Motor neuron (in vitro differentiated cells): ENCODE measurements around the gene RAF1. TPM values are rescaled to one million over a fixed set of nuclear protein-coding genes. Genes with fewer than 3 reads are reported as not detected.

Source experiments
- ATAC-seq, 8 experiments: fragments of 200-7000 bp; cut with Tn5 transposase; replicated peaks in 6 of 8; 2 replicates each; pipeline ENCODE4 v1.8.0; 2021; ENCODE audit warnings: mild to moderate bottlenecking in 8 of 8, moderate library complexity in 8 of 8
- H3K27ac ChIP-seq, 2 donors: fragments of 250-450 bp; sonication (Bioruptor Pico); 2 replicates each; pipeline ENCODE4 v1.9.0; 2021; ENCODE audit warnings: antibody characterized with exemption in 2 of 2, mild to moderate bottlenecking in 2 of 2, moderate library complexity in 1 of 2
- H3K4me1 ChIP-seq, 2 donors: fragments of 250-450 bp; sonication (Bioruptor Pico); replicated peaks in 1 of 2; 2 replicates each; pipeline ENCODE4 v1.6.1; 2021; ENCODE audit warnings: antibody characterized with exemption in 2 of 2, mild to moderate bottlenecking in 2 of 2, moderate library complexity in 1 of 2
- H3K4me3 ChIP-seq, 5 donors: fragments of 250-450 bp; sonication (Bioruptor Pico); 2 replicates each; pipeline ENCODE4 v1.9.0; 2021; ENCODE audit warnings: antibody characterized with exemption in 5 of 5, mild to moderate bottlenecking in 5 of 5, moderate library complexity in 4 of 5
- WGBS, 10 experiments: fragments of 450-650 bp; shearing (Covaris generic); methylation state at CpG; one replicate each; pipeline ENCODE4 v1.0.0; 2022; 5-methylcytosine and 5-hydroxymethylcytosine counted together
- in situ Hi-C, 9 experiments: fragments of 400-800 bp; cut with MboI; loops; one replicate each; pipeline ENCODE4 v1.15.0; 2021; ENCODE audit warnings: low sequenced_read_pairs in 9 of 9, low pct_unique_long_range_greater_than_20kb in 2 of 9; ENCODE audit not compliant: unreplicated experiment in 9 of 9
- total RNA-seq, 8 experiments: library from RNA; unstranded; fragments of 300-600 nt; gene quantifications; 2 replicates each; pipeline versions ENCODE4 v1.2.3 to v1.2.4, GENCODE V29; 2022

Gene RAF1
- total RNA-seq, 8 experiments from 2014 or later: 62.0 to 121 (median 75.6) TPM

DNA sequence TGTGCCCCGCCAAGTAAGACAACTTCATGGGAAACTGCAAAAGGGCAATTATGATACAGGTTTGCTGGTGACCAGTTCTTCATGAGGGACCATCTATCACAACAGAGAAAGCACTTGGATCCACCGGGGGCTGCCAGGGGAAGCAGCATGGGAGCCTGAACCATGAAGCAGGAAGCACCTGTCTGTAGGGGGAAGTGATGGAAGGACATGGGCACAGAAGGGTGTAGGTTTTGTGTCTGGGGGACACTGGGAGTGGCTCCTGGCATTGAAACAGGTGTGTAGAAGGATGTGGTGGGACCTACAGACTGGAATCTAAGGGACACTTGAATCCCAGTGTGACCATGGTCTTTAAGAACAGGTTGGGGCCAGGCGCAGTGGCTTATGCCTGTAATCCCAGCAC, 84.5 kb downstream of the RAF1 start:
- WGBS, 10 experiments: 86 to 100% (median 100%) methylated on average over 1 to 2 of the region's 3 CpGs; no CpG with 5 or more reads in 4 of the 10 experiments
- Histone ChIP-seq H3K27ac (no peak overlapping the region), H3K4me1 (no peaks in the 10 kb centered on the region), H3K4me3 (no peak overlapping the region)
- no peak for ATAC-seq
- in situ Hi-C loops: no loop called here

- Histone ChIP-seq H3K27ac (no peak overlapping the region), H3K4me3 (no peak overlapping the region), H3K4me1 (no peaks in the 10 kb centered on the region)
- ATAC-seq: no peak
- in situ Hi-C loops: no loop called here
- 40 to 100% (median 86%) methylated on average over 1 to 2 of the region's 2 CpGs for WGBS, 10 experiments
Measured at GRCh38 chr3:12578742-12579141, 85.2 kb downstream of the RAF1 start.

DNA sequence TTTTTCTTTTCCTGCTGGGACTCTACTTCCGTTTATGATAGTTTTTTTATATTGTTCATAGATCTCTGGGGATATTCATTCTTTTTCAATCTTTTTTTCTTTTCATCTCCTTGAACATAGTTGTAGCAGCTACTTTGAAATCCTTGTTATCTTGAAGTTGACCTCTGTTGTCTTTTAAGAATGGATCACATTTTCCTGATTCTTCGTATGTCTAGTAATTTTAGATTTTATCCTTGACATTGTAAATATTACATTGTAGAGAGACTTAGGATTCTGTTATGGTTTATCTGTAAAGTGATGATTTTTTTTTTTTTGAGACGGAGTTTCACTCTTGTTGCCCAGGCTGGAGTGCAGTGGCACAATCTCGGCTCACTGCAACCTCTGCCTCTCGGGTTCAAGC, 86.5 kb downstream of the RAF1 start:
- Histone ChIP-seq H3K27ac (no peak overlapping the region), H3K4me3 (no peak overlapping the region), H3K4me1 (no peaks in the 10 kb centered on the region)
- ATAC-seq: no peak
- in situ Hi-C loops: no loop called here
- 66 to 100% (median 85%) methylated on average over 2 to 5 of the region's 5 CpGs for WGBS, 10 experiments

DNA sequence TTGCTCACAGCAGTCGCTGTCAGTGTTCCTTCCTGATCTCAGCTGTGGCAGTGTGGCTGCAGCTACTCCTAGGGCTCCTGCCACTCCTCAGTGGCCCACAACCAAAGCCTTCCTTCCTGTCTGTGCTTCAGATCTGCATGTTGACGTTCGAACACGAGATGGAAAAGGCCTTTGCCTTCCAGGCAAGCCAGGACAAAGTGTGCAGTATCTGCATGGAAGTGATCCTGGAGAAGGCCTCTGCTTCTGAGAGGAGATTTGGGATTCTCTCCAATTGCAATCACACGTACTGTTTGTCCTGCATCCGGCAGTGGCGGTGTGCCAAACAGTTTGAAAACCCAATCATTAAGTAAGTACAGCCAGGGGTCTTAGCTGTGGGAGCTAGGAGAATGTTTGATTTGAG, 89.3 kb downstream of the RAF1 start:
- in situ Hi-C loops: no loop called here
- no peak for ATAC-seq
- Histone ChIP-seq H3K4me1 (no peaks in the 10 kb centered on the region), H3K27ac (no peak overlapping the region), H3K4me3 (no peak overlapping the region)
- WGBS, 10 experiments: 90 to 100% (median 96%) methylated on average over 1 to 5 of the region's 7 CpGs; no CpG with 5 or more reads in 7 of the 10 experiments

DNA sequence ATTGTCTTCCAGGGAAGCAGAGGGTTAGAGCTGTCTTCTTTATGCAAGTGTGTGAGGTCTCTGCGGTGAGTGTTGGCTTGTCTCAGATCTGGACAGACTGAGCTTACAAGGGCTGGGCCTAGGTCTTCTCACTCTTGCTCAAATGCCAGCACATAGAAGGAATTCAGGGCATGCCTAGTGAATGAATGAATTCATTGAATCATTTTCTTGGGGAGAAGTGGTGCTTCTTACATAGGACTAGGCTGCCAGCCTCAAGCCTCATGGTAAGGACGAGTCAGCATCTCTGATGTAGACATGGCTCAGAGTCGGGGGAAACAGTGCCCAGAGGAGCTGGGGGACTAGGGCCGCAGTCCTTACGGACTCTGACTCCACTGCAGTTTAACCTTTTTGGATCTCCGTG, 89.8 kb downstream of the RAF1 start:
- no peaks in the 10 kb centered on the region for H3K4me1 ChIP-seq
- H3K4me3 ChIP-seq: no peak overlapping the region
- no peak overlapping the region for H3K27ac ChIP-seq
- in situ Hi-C loops: no loop called here
- WGBS, 10 experiments: 92 to 100% (median 100%) methylated on average over 1 to 4 of the region's 6 CpGs; no CpG with 5 or more reads in 4 of the 10 experiments
- no peak for ATAC-seq

- Histone ChIP-seq H3K4me1 (no peaks in the 10 kb centered on the region), H3K4me3 (no peak overlapping the region), H3K27ac (no peak overlapping the region)
- ATAC-seq: no peak
- 86 to 100% (median 95%) methylated on average over 1 to 11 of the region's 11 CpGs; no CpG with 5 or more reads in 1 of the 10 experiments for WGBS, 10 experiments
- in situ Hi-C loops: no loop called here
Measured at GRCh38 chr3:12571986-12572385, 91.9 kb downstream of the RAF1 start.

- in situ Hi-C loops: no loop called here
- Histone ChIP-seq H3K4me1 (no peaks in the 10 kb centered on the region), H3K27ac (no peak overlapping the region), H3K4me3 (no peak overlapping the region)
- ATAC-seq: no peak
- 60 to 93% (median 80%) methylated on average over 1 to 3 of the region's 6 CpGs; no CpG with 5 or more reads in 3 of the 10 experiments for WGBS, 10 experiments
Measured at GRCh38 chr3:12569836-12570235, 94.1 kb downstream of the RAF1 start.

DNA sequence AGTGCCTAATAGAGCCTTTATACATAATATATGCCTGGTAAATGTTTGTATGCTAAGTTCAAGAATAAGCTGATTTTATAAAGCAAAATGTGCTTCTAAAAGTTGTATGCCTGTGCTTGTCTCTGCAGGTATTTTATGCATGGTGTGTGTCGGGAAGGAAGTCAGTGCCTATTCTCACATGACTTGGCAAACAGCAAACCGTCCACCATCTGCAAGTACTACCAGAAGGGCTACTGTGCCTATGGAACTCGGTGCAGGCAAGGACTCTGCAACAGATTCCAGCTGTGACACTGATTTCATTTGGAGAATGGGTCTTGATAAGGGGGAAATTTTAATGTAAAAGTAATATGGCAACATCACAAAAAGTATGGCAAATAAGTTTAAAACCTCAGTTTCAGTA, 95.2 kb downstream of the RAF1 start:
- 37 to 100% (median 91%) methylated on average over 1 to 3 of the region's 3 CpGs; no CpG with 5 or more reads in 2 of the 10 experiments for WGBS, 10 experiments
- no peak overlapping the region for H3K4me3 ChIP-seq
- H3K4me1 ChIP-seq: no peaks in the 10 kb centered on the region
- H3K27ac ChIP-seq: no peak overlapping the region
- in situ Hi-C loops: no loop called here
- ATAC-seq: no peak

- Histone ChIP-seq H3K27ac (no peak overlapping the region), H3K4me1 (peaks cover 9 to 10% of the 10 kb centered on the region in 2 donors), H3K4me3 (no peak overlapping the region)
- no peak for ATAC-seq
- in situ Hi-C loops: no loop called here
Measured at GRCh38 chr3:12566976-12567375, 96.9 kb downstream of the RAF1 start.

GRCh38 chr3:12562451-12562850, 101.5 kb downstream of the RAF1 start:
- Histone ChIP-seq H3K4me3 (no peak overlapping the region), H3K27ac (no peak overlapping the region), H3K4me1 (peaks cover 15 to 33% of the 10 kb centered on the region in 2 donors)
- 60 to 100% (median 67%) methylated on average over 1 of the region's 1 CpG; no CpG with 5 or more reads in 5 of the 10 experiments for WGBS, 10 experiments
- no peak for ATAC-seq
- in situ Hi-C loops: no loop called here

DNA sequence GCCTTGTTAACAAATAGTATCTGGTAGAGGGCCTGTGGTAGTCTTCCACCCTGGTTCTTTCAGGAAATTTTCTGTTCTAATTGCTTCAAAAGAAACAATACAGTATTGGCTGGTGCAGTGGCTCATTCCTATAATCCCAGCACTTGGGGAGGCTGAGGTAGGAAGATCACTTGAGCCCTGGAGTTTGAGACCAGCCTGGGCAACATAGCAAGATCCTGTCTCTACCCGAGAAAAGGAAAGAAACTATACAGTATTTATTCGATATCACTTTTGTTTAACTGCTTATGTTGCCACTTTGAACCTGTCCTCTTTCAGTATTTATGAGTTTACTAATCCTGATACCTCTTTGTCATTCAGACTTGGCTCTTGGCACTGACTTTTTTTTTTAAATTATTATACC, 102.5 kb downstream of the RAF1 start:
- in situ Hi-C loops: no loop called here
- Histone ChIP-seq H3K4me3 (no peak overlapping the region), H3K4me1 (peaks cover 15 to 33% of the 10 kb centered on the region in 2 donors), H3K27ac (no peak overlapping the region)
- 50 to 100% (median 88%) methylated on average over 1 to 2 of the region's 2 CpGs; no CpG with 5 or more reads in 3 of the 10 experiments for WGBS, 10 experiments
- ATAC-seq: no peak

DNA sequence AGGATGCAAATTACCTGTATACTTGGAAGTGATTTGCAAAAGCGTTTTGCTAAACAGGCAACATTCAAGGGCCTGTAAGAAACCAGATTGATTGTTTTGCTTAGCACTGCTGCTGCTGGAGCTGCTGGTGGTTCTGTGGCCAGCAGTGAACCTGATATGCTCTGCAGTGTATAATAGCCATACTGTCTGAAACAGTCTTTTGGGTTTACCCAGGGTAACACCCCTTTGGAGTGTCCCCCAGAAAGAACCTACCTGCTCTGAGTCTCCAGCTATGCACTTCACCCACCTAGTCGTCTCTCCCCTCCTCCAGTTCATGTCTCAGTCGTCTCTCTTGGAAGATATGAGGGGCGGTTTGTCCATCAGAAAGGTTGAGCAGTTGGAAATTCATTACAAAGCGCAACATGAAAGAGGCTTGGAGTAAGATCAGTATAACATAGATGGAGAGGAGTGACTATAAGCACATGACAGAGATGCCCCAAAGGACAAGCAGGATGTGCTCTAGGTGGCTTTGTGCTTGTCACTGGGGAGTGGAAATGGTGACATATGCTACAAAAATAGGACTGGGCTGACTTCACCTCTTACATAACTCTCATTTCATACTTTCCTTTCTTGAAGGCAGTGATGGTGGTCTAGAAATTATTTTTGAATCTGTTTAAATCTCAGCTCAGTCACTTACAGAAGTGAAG, 103.3 kb downstream of the RAF1 start:
- no peak overlapping the region for H3K27ac ChIP-seq
- in situ Hi-C loops: no loop called here
- 36 to 87% (median 74%) methylated on average over 1 to 5 of the region's 5 CpGs; no CpG with 5 or more reads in 3 of the 10 experiments for WGBS, 10 experiments
- H3K4me3 ChIP-seq: peak overlapping the region in 1 of 5 donors; percentile 4
- H3K4me1 ChIP-seq: peaks cover 15 to 38% of the 10 kb centered on the region in 2 donors
- peak in 3 of 8 experiments; percentile 8 to 25 (median 23) for ATAC-seq

DNA sequence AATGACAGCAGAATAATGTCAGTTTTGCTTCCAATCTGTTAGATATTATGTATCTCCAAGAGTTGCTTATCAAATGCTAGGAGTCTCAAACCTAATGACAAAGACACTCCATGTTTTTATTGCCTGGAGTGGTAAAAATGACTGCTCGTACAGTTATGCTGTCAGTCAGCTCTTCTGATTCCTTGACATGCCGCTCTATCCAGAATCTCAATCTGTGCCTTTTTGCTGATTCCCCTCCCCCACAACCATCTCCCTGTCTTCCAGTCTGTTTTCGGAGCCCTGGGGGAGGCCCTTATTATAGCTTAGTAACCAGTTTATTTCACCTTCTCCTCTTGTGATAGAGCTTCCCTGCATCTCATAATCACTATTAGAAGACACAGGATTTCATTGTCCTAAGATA, 104.4 kb downstream of the RAF1 start:
- no peak for ATAC-seq
- Histone ChIP-seq H3K4me3 (no peak overlapping the region), H3K27ac (no peak overlapping the region), H3K4me1 (peaks cover 15 to 38% of the 10 kb centered on the region in 2 donors)
- 67 to 100% (median 80%) methylated on average over 1 to 3 of the region's 3 CpGs; no CpG with 5 or more reads in 1 of the 10 experiments for WGBS, 10 experiments
- in situ Hi-C loops: no loop called here

GRCh38 chr3:12558706-12559105, 105.2 kb downstream of the RAF1 start:
- in situ Hi-C loops: no loop called here
- Histone ChIP-seq H3K4me1 (peaks cover 15 to 38% of the 10 kb centered on the region in 2 donors), H3K27ac (no peak overlapping the region), H3K4me3 (peak overlapping the region in 4 of 5 donors; percentile 82 to 97 (median 88))
- WGBS, 10 experiments: 37 to 80% (median 68%) methylated on average over 2 to 4 of the region's 4 CpGs; no CpG with 5 or more reads in 4 of the 10 experiments
- no peak for ATAC-seq
